Measurements from ENCODE around the gene PNPLA2.

Gene PNPLA2

DNA sequence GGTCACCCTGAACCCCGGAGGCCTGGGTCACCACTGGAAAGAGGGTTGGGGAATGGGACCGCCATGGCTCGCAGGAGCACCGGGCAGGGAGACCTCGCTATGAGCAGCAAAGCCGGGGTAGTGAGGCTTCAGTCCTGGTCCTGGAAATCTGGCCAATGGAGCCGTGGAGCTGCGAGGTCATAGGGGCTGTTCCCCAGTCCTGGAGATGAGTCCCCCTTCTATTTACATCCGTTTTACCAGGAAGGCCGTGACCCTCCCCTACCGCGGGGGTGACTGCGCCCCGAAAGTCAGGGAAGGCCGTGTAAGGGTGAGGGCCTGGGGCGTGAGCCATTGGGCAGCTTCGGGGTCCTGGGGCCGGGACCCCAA, 14.1 kb upstream of the PNPLA2 start:
- no peak for TF ChIP-seq CTCF (conservative IDR thresholded peaks at IDR 0.05; ENCODE audit: low read depth, low read length)
- peak overlapping the region; percentile 49 for H2AFZ ChIP-seq (ENCODE audit: low read depth)
- peak overlapping the region; percentile 86 for H3K4me2 ChIP-seq
- no peaks in the 10 kb centered on the region for H4K20me1 ChIP-seq (ENCODE audit: insufficient read depth)
- no peak overlapping the region for H3K4me3 ChIP-seq (IDR thresholded peaks at IDR 0.05; ENCODE audit: insufficient read depth, low read depth, low read length)
- H3K36me3 ChIP-seq (ENCODE audit: insufficient read depth): no peaks in the 10 kb centered on the region
- peaks cover 23% of the 10 kb centered on the region for H3K4me1 ChIP-seq (ENCODE audit: low read depth, poor library complexity, severe bottlenecking)
- peaks cover 21% of the 10 kb centered on the region; the same call in 1 of the 2 replicates for H3K79me2 ChIP-seq (ENCODE audit: insufficient read depth, low read depth)
- no peaks in the 10 kb centered on the region for H3K27me3 ChIP-seq (ENCODE audit: insufficient read depth, low read depth)
- no peak overlapping the region for H3K27ac ChIP-seq
- H3K9ac ChIP-seq: peak overlapping the region; percentile 50; the same call in 1 of the 2 replicates

- no peaks in the 10 kb centered on the region for H3K27me3 ChIP-seq (ENCODE audit: insufficient read depth, low read depth)
- TF ChIP-seq CTCF (conservative IDR thresholded peaks at IDR 0.05; ENCODE audit: low read depth, low read length): no peak
- peaks cover 6% of the 10 kb centered on the region; the same call in 1 of the 2 replicates for H3K36me3 ChIP-seq (ENCODE audit: insufficient read depth)
- H3K27ac ChIP-seq: peak overlapping the region; percentile 98
- H2AFZ ChIP-seq (ENCODE audit: low read depth): peak overlapping the region; percentile 64
- peak overlapping the region; percentile 99 for H3K9ac ChIP-seq
- no peak overlapping the region for H3K4me3 ChIP-seq (IDR thresholded peaks at IDR 0.05; ENCODE audit: insufficient read depth, low read depth, low read length)
- H3K4me2 ChIP-seq: peak overlapping the region; percentile 83
- peaks cover 36% of the 10 kb centered on the region for H3K4me1 ChIP-seq (ENCODE audit: low read depth, poor library complexity, severe bottlenecking)
- no peaks in the 10 kb centered on the region for H4K20me1 ChIP-seq (ENCODE audit: insufficient read depth)
- peaks cover 45% of the 10 kb centered on the region for H3K79me2 ChIP-seq (ENCODE audit: insufficient read depth, low read depth)
Measured at GRCh38 chr11:808427-809286, 10.1 kb upstream of the PNPLA2 start.

- Histone ChIP-seq H3K36me3 (ENCODE audit: insufficient read depth) (peaks cover 6% of the 10 kb centered on the region; the same call in 1 of the 2 replicates), H4K20me1 (ENCODE audit: insufficient read depth) (no peaks in the 10 kb centered on the region), H2AFZ (ENCODE audit: low read depth) (peak within 1 kb of the TSS; percentile 64)
Measured at GRCh38 chr11:809287-810039, 9.3 kb upstream of the PNPLA2 start, which contains the start of gene RPLP2. Gene RPLP2 (plus strand): TSS chr11:809967. CDS start chr11:810235, 268 bp downstream.

More at GRCh38 chr11:809287-810039, 9.3 kb upstream of the PNPLA2 start, which contains the start of gene RPLP2:
- H3K4me2 ChIP-seq: peak within 1 kb of the TSS; percentile 83
- no peak within 1 kb of the TSS for H3K4me3 ChIP-seq (IDR thresholded peaks at IDR 0.05; ENCODE audit: insufficient read depth, low read depth, low read length)
- H3K27me3 ChIP-seq (ENCODE audit: insufficient read depth, low read depth): no peaks in the 10 kb centered on the region
- peaks cover 45% of the 10 kb centered on the region for H3K79me2 ChIP-seq (ENCODE audit: insufficient read depth, low read depth)
- H3K9ac ChIP-seq: peak within 1 kb of the TSS; percentile 99
- peaks cover 28% of the 10 kb centered on the region for H3K4me1 ChIP-seq (ENCODE audit: low read depth, poor library complexity, severe bottlenecking)
- no peak for TF ChIP-seq CTCF (conservative IDR thresholded peaks at IDR 0.05; ENCODE audit: low read depth, low read length)
- peak within 1 kb of the TSS; percentile 98 for H3K27ac ChIP-seq

Data from KMS-11 (cell line).